Activated CD8-positive, alpha-beta memory T cell treated with anti-CD3 and anti-CD28 coated beads, Interleukin-2, amount 10 ng/mL, durations not matched to agents 7 days and 5 days (primary cell): ENCODE measurements around the gene PLCB4. TPM values are rescaled to one million over a fixed set of nuclear protein-coding genes. Genes with fewer than 3 reads are reported as not detected.
"Not testable (repeated sequence)": the region's sequence is repeated elsewhere in the genome, so short reads cannot be mapped to it uniquely, and the experiment has no call there.

Source experiments
- ATAC-seq: fragments of 150-1000 bp; cut with Tn5 transposase; one replicate; pipeline ENCODE4 v1.10.0; 2021; ENCODE audit warnings: moderate library complexity
- CTCF ChIA-PET: fragments of 350-600 bp; sonication (Branson Sonifier 250); formaldehyde crosslinking; loops from one replicate; lab custom pipeline; 2021; ENCODE audit warnings: antibody characterized with exemption; lab: Charles Lee
- DNase-seq: peaks from one replicate; pipeline ENCODE4 v3.0.0-alpha.2; 2020
- H3K27ac Mint-ChIP-seq: one replicate; pipeline ENCODE4 v1.8.0; 2021; ENCODE audit warnings: mild to moderate bottlenecking, mixed read lengths
- H3K27me3 Mint-ChIP-seq: one replicate; pipeline ENCODE4 v1.8.0; 2021; ENCODE audit warnings: mixed read lengths
- H3K36me3 Mint-ChIP-seq: one replicate; pipeline ENCODE4 v1.8.0; 2021; ENCODE audit warnings: mild to moderate bottlenecking, mixed read lengths
- H3K4me1 Mint-ChIP-seq: one replicate; pipeline ENCODE4 v1.8.0; 2021; ENCODE audit warnings: mixed read lengths
- H3K4me3 Mint-ChIP-seq: one replicate; pipeline ENCODE4 v1.8.0; 2021; ENCODE audit warnings: mild to moderate bottlenecking, moderate library complexity, mixed read lengths
- H3K9me3 Mint-ChIP-seq: one replicate; pipeline ENCODE4 v1.8.0; 2022; ENCODE audit warnings: low read depth, mixed read lengths
- total RNA-seq, 2 experiments: library from RNA; stranded (reverse); gene quantifications; one replicate each; pipeline ENCODE4 v1.2.3, GENCODE V29; 2021

Gene PLCB4
- total RNA-seq, 2 experiments from 2014 or later = not detected

GRCh38 chr20:9038791-9039535 lies 29.9 kb upstream of the PLCB4 start:
- Mint-ChIP-seq H3K27ac (no peak overlapping the region), H3K36me3 (no peaks in the 10 kb centered on the region), H3K4me3 (no peak overlapping the region), H3K27me3 (no peaks in the 10 kb centered on the region), H3K9me3 (peaks cover 2% of the 10 kb centered on the region), H3K4me1 (no peaks in the 10 kb centered on the region)
- DNase-seq (no peak), ATAC-seq (no peak)
- CTCF ChIA-PET = no interaction called here

GRCh38 chr20:9040863-9041524 lies 27.9 kb upstream of the PLCB4 start:
- Mint-ChIP-seq H3K27ac (no peak overlapping the region), H3K9me3 (peaks cover 2% of the 10 kb centered on the region), H3K4me3 (no peak overlapping the region), H3K27me3 (no peaks in the 10 kb centered on the region), H3K36me3 (no peaks in the 10 kb centered on the region), H3K4me1 (no peaks in the 10 kb centered on the region)
- DNase-seq (no peak), ATAC-seq (no peak)
- CTCF ChIA-PET = no interaction called here

GRCh38 chr20:9043364-9043763 lies 25.5 kb upstream of the PLCB4 start:
- Mint-ChIP-seq H3K27ac (no peak overlapping the region), H3K27me3 (no peaks in the 10 kb centered on the region), H3K36me3 (no peaks in the 10 kb centered on the region), H3K4me1 (no peaks in the 10 kb centered on the region), H3K4me3 (no peak overlapping the region), H3K9me3 (peaks cover 3% of the 10 kb centered on the region)
- ATAC-seq = no peak
- no peak for DNase-seq
- CTCF ChIA-PET = no interaction called here

DNA sequence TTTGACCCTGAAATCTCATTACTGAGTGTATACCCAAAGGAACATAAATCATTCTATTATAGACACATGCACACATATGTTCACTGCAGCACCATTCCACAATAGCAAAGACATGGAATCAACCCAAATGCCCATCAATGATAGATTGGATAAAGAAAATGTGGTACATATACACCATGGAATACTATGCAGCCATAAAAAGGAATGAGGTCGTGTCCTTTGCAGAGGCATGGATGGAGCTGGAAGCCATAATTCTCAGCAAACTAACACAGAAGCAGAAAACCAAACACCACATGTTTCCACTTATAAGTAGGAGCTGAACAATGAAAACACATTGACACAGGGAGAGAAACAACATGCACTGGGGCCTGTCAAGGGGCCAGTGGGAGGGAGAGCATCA lies 21.0 kb upstream of the PLCB4 start:
- ATAC-seq, H3K36me3 Mint-ChIP-seq, H3K4me1 Mint-ChIP-seq, DNase-seq, H3K9me3 Mint-ChIP-seq, H3K27me3 Mint-ChIP-seq, H3K4me3 Mint-ChIP-seq, CTCF ChIA-PET, H3K27ac Mint-ChIP-seq: not testable (repeated sequence)

GRCh38 chr20:9051508-9051907 lies 17.4 kb upstream of the PLCB4 start:
- ATAC-seq = no peak
- peaks cover 10% of the 10 kb centered on the region for H3K9me3 Mint-ChIP-seq
- DNase-seq = no peak
- no peaks in the 10 kb centered on the region for H3K36me3 Mint-ChIP-seq
- no peak overlapping the region for H3K27ac Mint-ChIP-seq
- CTCF ChIA-PET = no interaction called here
- no peaks in the 10 kb centered on the region for H3K4me1 Mint-ChIP-seq
- no peak overlapping the region for H3K4me3 Mint-ChIP-seq
- H3K27me3 Mint-ChIP-seq = no peaks in the 10 kb centered on the region

GRCh38 chr20:9052136-9052535 lies 16.8 kb upstream of the PLCB4 start:
- no peak for DNase-seq
- CTCF ChIA-PET = no interaction called here
- Mint-ChIP-seq H3K27ac (no peak overlapping the region), H3K27me3 (no peaks in the 10 kb centered on the region), H3K9me3 (peaks cover 10% of the 10 kb centered on the region), H3K36me3 (no peaks in the 10 kb centered on the region), H3K4me1 (no peaks in the 10 kb centered on the region), H3K4me3 (no peak overlapping the region)
- no peak for ATAC-seq

DNA sequence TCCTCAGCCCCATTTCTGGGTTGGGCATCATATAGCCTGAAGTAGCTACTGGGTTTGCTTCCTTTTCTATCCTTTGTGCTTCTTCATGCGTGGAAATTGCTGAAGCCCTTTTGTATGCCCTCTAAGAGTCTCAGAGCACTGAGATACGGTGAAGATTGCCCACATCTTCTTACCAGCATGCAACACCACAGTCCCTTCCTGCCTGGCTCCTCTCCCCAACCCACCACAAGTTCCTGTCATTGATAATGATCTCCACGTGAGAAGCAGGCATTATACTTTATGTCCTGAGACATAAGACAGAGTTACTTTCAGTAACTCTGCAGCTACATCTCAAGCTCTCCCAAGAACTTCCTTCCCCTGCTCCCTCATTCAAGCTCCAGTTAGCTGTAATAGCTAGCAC lies 15.8 kb upstream of the PLCB4 start:
- H3K9me3 Mint-ChIP-seq = peaks cover 6% of the 10 kb centered on the region
- H3K27me3 Mint-ChIP-seq = no peaks in the 10 kb centered on the region
- H3K4me1 Mint-ChIP-seq = no peaks in the 10 kb centered on the region
- CTCF ChIA-PET = no interaction called here
- no peak overlapping the region for H3K4me3 Mint-ChIP-seq
- H3K27ac Mint-ChIP-seq = no peak overlapping the region
- no peaks in the 10 kb centered on the region for H3K36me3 Mint-ChIP-seq
- DNase-seq (no peak), ATAC-seq (no peak)

DNA sequence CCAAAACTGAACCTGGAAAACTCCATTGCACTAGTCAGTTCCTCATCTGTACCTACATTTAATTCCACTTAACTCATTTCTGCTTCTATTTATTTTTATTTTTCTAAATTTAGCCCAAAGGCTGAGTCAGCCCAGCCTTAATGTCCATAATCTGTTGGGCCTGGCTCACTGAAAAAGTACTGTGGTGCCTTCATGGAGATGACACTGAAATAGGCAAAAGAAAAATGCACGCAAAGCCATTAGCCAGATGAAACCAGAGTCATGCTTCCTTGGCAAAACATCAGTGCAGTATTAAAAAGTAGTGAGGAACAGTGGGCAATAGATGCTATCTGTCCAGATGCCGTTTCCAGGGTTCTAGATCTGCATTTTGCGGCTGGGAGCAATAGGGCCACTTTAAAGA lies 14.7 kb upstream of the PLCB4 start:
- CTCF ChIA-PET = no interaction called here
- Mint-ChIP-seq H3K4me1 (no peaks in the 10 kb centered on the region), H3K27ac (no peak overlapping the region), H3K4me3 (no peak overlapping the region), H3K27me3 (no peaks in the 10 kb centered on the region), H3K9me3 (peaks cover 6% of the 10 kb centered on the region), H3K36me3 (no peaks in the 10 kb centered on the region)
- ATAC-seq (no peak), DNase-seq (no peak)

- Mint-ChIP-seq H3K27me3 (no peaks in the 10 kb centered on the region), H3K4me1 (no peaks in the 10 kb centered on the region), H3K27ac (no peak overlapping the region), H3K4me3 (no peak overlapping the region), H3K36me3 (no peaks in the 10 kb centered on the region), H3K9me3 (no peaks in the 10 kb centered on the region)
- ATAC-seq = no peak
- CTCF ChIA-PET = no interaction called here
- DNase-seq = no peak
Observed at GRCh38 chr20:9059931-9060330, 9.0 kb upstream of the PLCB4 start.

DNA sequence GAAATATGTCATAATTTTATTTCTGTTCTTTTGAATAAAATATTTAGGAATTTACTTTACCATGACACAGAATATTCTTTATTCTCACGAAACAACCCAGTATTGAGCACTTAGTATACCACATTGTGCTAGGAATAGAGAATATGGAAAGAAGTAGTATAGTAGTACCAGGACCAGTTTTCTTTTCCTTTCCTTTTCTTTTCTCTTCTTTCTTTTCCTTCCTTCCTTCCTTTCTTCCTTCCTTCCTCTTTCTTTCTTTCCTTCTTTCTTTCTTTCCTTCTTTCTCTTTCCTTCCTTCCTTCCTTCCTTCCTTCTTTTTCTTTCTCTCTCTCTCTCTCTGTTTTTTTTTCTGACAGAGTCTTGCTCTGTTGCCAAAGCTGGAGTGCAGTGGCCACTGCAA lies 7.5 kb upstream of the PLCB4 start:
- H3K36me3 Mint-ChIP-seq = no peaks in the 10 kb centered on the region
- H3K4me1 Mint-ChIP-seq = no peaks in the 10 kb centered on the region
- CTCF ChIA-PET = no interaction called here
- DNase-seq (no peak), ATAC-seq (no peak)
- H3K4me3 Mint-ChIP-seq = no peak overlapping the region
- H3K9me3 Mint-ChIP-seq = no peaks in the 10 kb centered on the region
- H3K27me3 Mint-ChIP-seq = no peaks in the 10 kb centered on the region
- H3K27ac Mint-ChIP-seq = no peak overlapping the region

DNA sequence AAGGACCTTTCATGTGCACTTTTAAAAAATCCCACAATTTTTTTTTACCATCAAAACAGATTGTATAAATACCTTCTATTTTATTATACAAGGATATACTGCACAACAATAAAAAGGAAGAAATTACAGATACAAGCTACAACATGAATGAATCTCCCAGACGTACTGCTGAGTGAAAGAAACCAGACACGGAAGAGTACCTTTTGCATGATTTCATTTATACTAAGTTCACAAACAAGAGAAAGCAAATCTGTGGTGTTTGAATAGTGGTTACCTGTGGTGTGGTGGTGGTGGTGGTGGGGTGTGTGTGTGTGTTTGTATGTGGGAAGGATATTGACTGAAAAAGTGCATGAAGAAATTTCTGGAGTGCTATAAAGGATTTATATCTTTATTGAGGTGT lies 6.8 kb upstream of the PLCB4 start:
- no peak overlapping the region for H3K4me3 Mint-ChIP-seq
- no peak for ATAC-seq

DNA sequence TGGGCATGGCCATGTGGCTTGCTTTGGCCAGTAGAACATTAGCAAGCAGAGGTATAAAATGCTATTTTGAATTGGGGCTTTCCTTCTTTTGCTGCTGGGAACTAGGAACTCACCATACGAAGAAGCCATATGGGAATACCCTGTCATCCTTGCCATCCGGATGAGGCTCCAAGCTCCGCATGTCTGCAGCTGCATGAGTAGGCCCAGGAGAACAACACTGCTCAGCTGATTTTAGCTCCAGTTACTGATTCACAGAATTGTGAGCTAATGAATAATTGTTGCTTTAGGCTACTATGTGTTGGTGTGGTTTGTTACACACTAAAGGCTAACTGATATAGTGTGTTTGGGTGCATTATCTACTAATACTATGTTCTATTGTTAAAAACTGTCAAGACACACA lies 2.7 kb upstream of the PLCB4 start:
- no peaks in the 10 kb centered on the region for H3K9me3 Mint-ChIP-seq
- H3K4me1 Mint-ChIP-seq = peaks cover 2% of the 10 kb centered on the region
- DNase-seq = no peak
- peaks cover 25% of the 10 kb centered on the region for H3K27me3 Mint-ChIP-seq
- H3K36me3 Mint-ChIP-seq = peaks cover 2% of the 10 kb centered on the region
- H3K4me3 Mint-ChIP-seq = no peak overlapping the region
- no peak for ATAC-seq
- H3K27ac Mint-ChIP-seq = no peak overlapping the region
- CTCF ChIA-PET = no interaction called here

More for the DNA sequence above, 6.8 kb upstream of the PLCB4 start:
- no peaks in the 10 kb centered on the region for H3K4me1 Mint-ChIP-seq
- H3K9me3 Mint-ChIP-seq = no peaks in the 10 kb centered on the region
- no peak overlapping the region for H3K27ac Mint-ChIP-seq
- no peaks in the 10 kb centered on the region for H3K36me3 Mint-ChIP-seq
- no peak for DNase-seq
- CTCF ChIA-PET = no interaction called here
- no peaks in the 10 kb centered on the region for H3K27me3 Mint-ChIP-seq

DNA sequence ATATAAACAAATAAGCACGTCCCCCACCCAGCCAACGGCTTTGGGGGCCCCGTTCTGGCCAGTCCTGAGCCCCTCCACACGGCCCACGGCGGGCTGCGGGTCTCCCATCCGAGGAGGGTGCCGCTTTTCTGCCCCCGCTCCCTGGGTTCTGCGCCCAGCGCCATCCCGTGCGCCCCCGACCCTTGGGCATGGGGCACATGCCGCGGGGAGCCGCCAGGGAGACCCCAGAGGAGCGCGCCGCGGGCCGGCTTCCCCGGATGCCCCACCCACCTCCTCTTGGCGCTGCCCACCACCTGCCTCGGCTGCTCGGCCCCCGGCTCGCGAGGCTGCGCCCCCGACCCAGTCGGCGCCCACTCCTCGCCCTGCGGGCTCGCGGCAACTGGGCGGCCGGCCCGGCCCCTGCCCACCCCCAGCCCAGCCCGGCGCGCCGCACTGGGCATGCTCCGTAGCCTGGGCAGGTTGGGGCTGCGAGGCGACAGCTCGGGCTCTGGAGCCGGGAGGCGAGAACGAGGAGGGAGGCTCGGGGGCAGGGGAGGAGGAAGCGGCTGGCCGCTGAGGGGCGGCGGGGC lies 570 bp upstream of the PLCB4 start:
- DNase-seq (no peak), ATAC-seq (no peak)
- peaks cover 2% of the 10 kb centered on the region for H3K4me1 Mint-ChIP-seq
- H3K9me3 Mint-ChIP-seq = no peaks in the 10 kb centered on the region
- H3K27me3 Mint-ChIP-seq = peaks cover 25% of the 10 kb centered on the region
- H3K4me3 Mint-ChIP-seq = no peak overlapping the region
- peaks cover 2% of the 10 kb centered on the region for H3K36me3 Mint-ChIP-seq
- CTCF ChIA-PET = no interaction called here
- no peak overlapping the region for H3K27ac Mint-ChIP-seq

DNA sequence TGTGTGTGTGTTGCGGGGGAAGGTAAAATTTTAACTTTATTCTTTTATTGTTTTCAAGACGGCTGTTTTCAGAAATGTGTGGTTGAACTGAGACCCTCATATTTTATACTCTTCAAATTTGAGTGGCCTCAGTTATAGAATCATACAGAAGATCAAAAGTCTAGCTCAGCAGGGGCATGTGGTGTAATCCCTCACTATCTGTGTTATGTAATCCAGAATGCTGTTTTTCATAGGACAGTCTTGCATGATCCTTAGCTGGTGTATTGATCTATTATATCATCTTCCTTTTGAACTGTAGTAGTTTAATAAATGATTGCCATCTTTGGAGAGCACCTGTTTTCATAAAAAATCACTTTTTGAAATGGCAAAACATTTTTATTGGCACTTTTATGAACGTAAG lies 1.4 kb downstream of the PLCB4 start:
- H3K27ac Mint-ChIP-seq = no peak overlapping the region
- CTCF ChIA-PET = no interaction called here
- peaks cover 2% of the 10 kb centered on the region for H3K4me1 Mint-ChIP-seq
- H3K27me3 Mint-ChIP-seq = peaks cover 25% of the 10 kb centered on the region
- no peak for DNase-seq
- peaks cover 2% of the 10 kb centered on the region for H3K36me3 Mint-ChIP-seq
- no peak overlapping the region for H3K4me3 Mint-ChIP-seq
- H3K9me3 Mint-ChIP-seq = no peaks in the 10 kb centered on the region
- no peak for ATAC-seq
